Liver (tissue), 9 donors: ENCODE results near the gene RNF220. TPM values are rescaled to one million over a fixed set of nuclear protein-coding genes. Genes with fewer than 3 reads are reported as not detected.
A peak's percentile ranks its signal among the peaks of the same experiment; 100 is the strongest.

ENCODE experiments used
- DNase-seq: peaks from one replicate; pipeline ENCODE4 v3.0.0-alpha.2; 2017; ENCODE audit warnings: low spot score
- H3K27ac ChIP-seq, 2 donors: one replicate each; pipeline ENCODE4 v1.7.0; 2013; ENCODE audit warnings: inconsistent platforms in 2 of 2, low read length in 2 of 2, control low read depth in 1 of 2, low read depth in 1 of 2, mild to moderate bottlenecking in 1 of 2
- H3K27me3 ChIP-seq, 4 donors: one replicate each; pipeline versions ENCODE4 v1.6.1 to v1.7.0; 2013; ENCODE audit warnings: low read length in 3 of 4, inconsistent platforms in 1 of 4, mild to moderate bottlenecking in 1 of 4, moderate library complexity in 1 of 4; ENCODE audit not compliant: control insufficient read depth in 4 of 4, insufficient read depth in 4 of 4
- H3K36me3 ChIP-seq, 4 donors: one replicate each; pipeline versions ENCODE4 v1.6.1 to v1.7.0; 2013; ENCODE audit warnings: low read length in 3 of 4, mild to moderate bottlenecking in 3 of 4, low read depth in 1 of 4, moderate library complexity in 1 of 4; ENCODE audit not compliant: control insufficient read depth in 4 of 4, insufficient read depth in 3 of 4
- H3K4me1 ChIP-seq, 4 donors: one replicate each; pipeline versions ENCODE4 v1.6.1 to v1.7.0; 2013; ENCODE audit warnings: low read length in 3 of 4, mild to moderate bottlenecking in 3 of 4, moderate library complexity in 1 of 4; ENCODE audit not compliant: control insufficient read depth in 4 of 4, insufficient read depth in 4 of 4
- H3K4me3 ChIP-seq, 3 donors: one replicate each; pipeline versions ENCODE4 v1.6.1 to v1.7.0; 2013; ENCODE audit warnings: low read length in 3 of 3, control low read depth in 1 of 3, low read depth in 1 of 3, mild to moderate bottlenecking in 1 of 3
- H3K9ac ChIP-seq, 2 donors: one replicate each; pipeline ENCODE4 v1.7.0; 2013; ENCODE audit warnings: low read length in 2 of 2, mild to moderate bottlenecking in 2 of 2, moderate library complexity in 2 of 2, control low read depth in 1 of 2, low read depth in 1 of 2
- H3K9me3 ChIP-seq, 4 donors: one replicate each; pipeline versions ENCODE4 v1.6.1 to v1.7.0; 2013; ENCODE audit warnings: low read length in 3 of 4; ENCODE audit not compliant: control insufficient read depth in 4 of 4
- EGR1 ChIP-seq, 2 donors: IDR thresholded peaks; 2 replicates each; pipeline ENCODE4 v1.6.1; 2016 to 2018; ENCODE audit warnings: antibody characterized with exemption in 2 of 2, low read depth in 2 of 2
- FOXA2 ChIP-seq: IDR thresholded peaks from 2 replicates; pipeline ENCODE4 v1.6.1; 2016; ENCODE audit warnings: antibody characterized with exemption
- GABPA ChIP-seq, 2 donors: IDR thresholded peaks in 1 of 2; conservative IDR thresholded peaks in 1 of 2; 2 replicates each; pipeline ENCODE4 v1.6.1; 2016; ENCODE audit warnings: antibody characterized with exemption in 2 of 2, mild to moderate bottlenecking in 1 of 2, moderate library complexity in 1 of 2
- HNF4A ChIP-seq, 2 donors: conservative IDR thresholded peaks; 2 replicates each; pipeline ENCODE4 v1.6.1; 2016; ENCODE audit warnings: antibody characterized with exemption in 2 of 2, mild to moderate bottlenecking in 2 of 2
- HNF4G ChIP-seq: IDR thresholded peaks from 2 replicates; pipeline ENCODE4 v1.6.1; 2016; ENCODE audit warnings: antibody characterized with exemption
- JUND ChIP-seq, 2 donors: IDR thresholded peaks; 2 replicates each; pipeline ENCODE4 v1.6.1; 2016; ENCODE audit warnings: antibody characterized with exemption in 2 of 2
- NR2F2 ChIP-seq: IDR thresholded peaks from 2 replicates; pipeline ENCODE4 v1.6.1; 2016; ENCODE audit warnings: antibody characterized with exemption
- SP1 ChIP-seq: IDR thresholded peaks from 2 replicates; pipeline ENCODE4 v1.6.1; 2018; ENCODE audit warnings: antibody characterized with exemption, mild to moderate bottlenecking
- TAF1 ChIP-seq: conservative IDR thresholded peaks from 2 replicates; pipeline ENCODE4 v1.6.1; 2016; ENCODE audit warnings: antibody characterized with exemption, mild to moderate bottlenecking
- YY1 ChIP-seq: IDR thresholded peaks from 2 replicates; pipeline ENCODE4 v1.6.1; 2016; ENCODE audit warnings: antibody characterized with exemption, mild to moderate bottlenecking
- WGBS: extraction: QIAGEN DNeasy Blood & Tissue Kit; methylation state at CpG from one replicate; pipeline ENCODE4 v1.1.7; 2013; 5-methylcytosine and 5-hydroxymethylcytosine counted together
- polyA plus RNA-seq, 2 donors: library from polyadenylated mRNA; stranded (reverse) in 1 of 2; unstranded in 1 of 2; fragments of 200-250 nt in 1 of 2; fragments of >200 nt in 1 of 2; fragmentation: Nextera tagmentation in 1 of 2; extraction: Ambion mirVana in 1 of 2; gene quantifications; one replicate each; pipeline versions ENCODE4 v1.2.1 to v1.2.3, GENCODE V29; 2013 to 2015
- total RNA-seq, 2 donors: library from RNA; depleted of rRNA; stranded (reverse); fragments of >200 nt; gene quantifications; one replicate each; pipeline ENCODE4 v1.2.3, GENCODE V29; 2014
- TF ChIP-seq, protein P1 (sequence below): IDR thresholded peaks from 2 replicates; pipeline ENCODE4 v1.6.1; 2016; ENCODE audit warnings: antibody characterized with exemption
- TF ChIP-seq, protein P2 (sequence below): fragments of 150-350 bp; IDR thresholded peaks from 2 replicates; pipeline ENCODE4 v1.5.1; 2017; ENCODE audit warnings: improper control_type of control experiment, low read depth, low read length; ENCODE audit not compliant: missing input control
- TF ChIP-seq, protein P3 (sequence below): IDR thresholded peaks from 2 replicates; pipeline ENCODE4 v1.6.1; 2016; ENCODE audit warnings: antibody characterized with exemption
- donor health status: healthy.
- donor health status: healthy.
- donor health status: healthy.
- donor health status: healthy.
- donor health status: healthy.

Gene RNF220
- total and polyA plus RNA-seq, 4 donors, result 18.2 to 35.8 (median 26.1) TPM

DNA sequence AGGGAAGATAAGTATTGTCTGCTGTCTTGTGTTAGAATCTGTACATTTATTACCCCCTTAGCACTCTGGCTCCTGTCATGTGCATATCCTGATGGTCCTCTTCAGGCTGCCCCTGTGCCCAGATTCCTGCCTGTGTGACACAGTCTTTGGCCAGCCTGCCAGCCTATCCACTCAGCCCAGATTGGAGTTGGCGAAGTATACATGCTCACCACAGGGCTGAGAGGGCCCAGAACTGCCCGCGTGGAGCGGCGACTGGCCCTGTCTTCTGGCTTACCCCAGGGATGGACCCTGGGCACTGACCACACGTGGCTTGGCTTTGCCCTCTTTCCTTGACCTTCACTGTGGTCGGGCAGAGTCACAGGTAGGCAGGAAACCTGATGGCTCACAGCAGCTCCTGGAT lies 11.4 kb downstream of the RNF220 start:
- no peaks in the 10 kb centered on the region for H3K36me3 ChIP-seq
- H3K9me3 ChIP-seq, result no peaks in the 10 kb centered on the region
- whole genome bisulfite sequencing, result 90% methylated on average over 7 of the region's 7 CpGs
- peaks cover 0 to 11% (median 9%) of the 10 kb centered on the region in 4 donors for H3K4me1 ChIP-seq
- H3K27ac ChIP-seq, result no peak overlapping the region
- no peak for DNase-seq
- H3K9ac ChIP-seq, result no peak overlapping the region
- H3K4me3 ChIP-seq, result no peak overlapping the region
- peaks cover 4 to 44% (median 21%) of the 10 kb centered on the region in 4 donors for H3K27me3 ChIP-seq
- TF ChIP-seq, protein P1, sequence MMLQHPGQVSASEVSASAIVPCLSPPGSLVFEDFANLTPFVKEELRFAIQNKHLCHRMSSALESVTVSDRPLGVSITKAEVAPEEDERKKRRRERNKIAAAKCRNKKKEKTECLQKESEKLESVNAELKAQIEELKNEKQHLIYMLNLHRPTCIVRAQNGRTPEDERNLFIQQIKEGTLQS, result no peak
- TF ChIP-seq YY1 (no peak), NR2F2 (no peak), TAF1 (no peak), HNF4A (conservative IDR thresholded peaks at IDR 0.05) (no peak), FOXA2 (no peak), HNF4G (no peak), GABPA (IDR thresholded peaks at IDR 0.05 in 1 of 2, conservative IDR thresholded peaks at IDR 0.05 in 1 of 2) (no peak)
- TF ChIP-seq, protein P2, sequence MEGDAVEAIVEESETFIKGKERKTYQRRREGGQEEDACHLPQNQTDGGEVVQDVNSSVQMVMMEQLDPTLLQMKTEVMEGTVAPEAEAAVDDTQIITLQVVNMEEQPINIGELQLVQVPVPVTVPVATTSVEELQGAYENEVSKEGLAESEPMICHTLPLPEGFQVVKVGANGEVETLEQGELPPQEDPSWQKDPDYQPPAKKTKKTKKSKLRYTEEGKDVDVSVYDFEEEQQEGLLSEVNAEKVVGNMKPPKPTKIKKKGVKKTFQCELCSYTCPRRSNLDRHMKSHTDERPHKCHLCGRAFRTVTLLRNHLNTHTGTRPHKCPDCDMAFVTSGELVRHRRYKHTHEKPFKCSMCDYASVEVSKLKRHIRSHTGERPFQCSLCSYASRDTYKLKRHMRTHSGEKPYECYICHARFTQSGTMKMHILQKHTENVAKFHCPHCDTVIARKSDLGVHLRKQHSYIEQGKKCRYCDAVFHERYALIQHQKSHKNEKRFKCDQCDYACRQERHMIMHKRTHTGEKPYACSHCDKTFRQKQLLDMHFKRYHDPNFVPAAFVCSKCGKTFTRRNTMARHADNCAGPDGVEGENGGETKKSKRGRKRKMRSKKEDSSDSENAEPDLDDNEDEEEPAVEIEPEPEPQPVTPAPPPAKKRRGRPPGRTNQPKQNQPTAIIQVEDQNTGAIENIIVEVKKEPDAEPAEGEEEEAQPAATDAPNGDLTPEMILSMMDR, result no peak

DNA sequence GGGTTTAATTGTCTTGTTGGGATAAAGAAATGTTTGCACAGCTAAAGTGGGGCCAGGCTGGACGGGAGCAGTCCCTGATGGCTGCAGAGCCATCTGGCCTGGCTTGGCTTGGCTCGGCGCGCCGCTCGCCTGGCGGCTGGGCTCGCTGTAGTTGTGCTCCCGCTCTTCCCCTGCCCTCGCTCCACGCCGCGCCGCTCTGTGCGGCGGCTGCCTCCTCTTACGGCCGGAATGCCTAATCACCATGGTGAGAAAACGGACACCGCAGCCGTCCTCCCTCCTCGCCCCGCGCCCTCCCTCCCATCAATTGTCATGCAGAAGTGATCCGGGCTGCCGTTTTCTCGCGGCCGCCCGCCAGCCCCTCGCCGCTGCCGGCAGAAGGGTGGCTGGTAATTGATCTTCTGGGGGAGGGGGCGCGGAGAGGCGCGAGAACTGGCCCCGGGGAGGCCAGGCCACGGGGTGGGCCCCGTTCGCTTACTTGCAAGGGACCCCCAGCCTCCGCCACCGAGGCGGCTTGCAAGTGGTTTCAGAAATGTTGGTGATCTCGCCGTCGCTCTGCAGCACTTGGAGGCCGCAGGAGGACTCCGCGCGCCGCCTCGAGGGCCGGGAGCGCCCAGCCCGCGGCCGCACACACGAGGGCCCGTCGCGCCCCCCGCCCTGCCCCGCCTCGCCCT lies 12.4 kb downstream of the RNF220 start:
- Histone ChIP-seq H3K9ac (no peak overlapping the region), H3K4me3 (peak overlapping the region in 1 of 3 donors; percentile 16), H3K36me3 (no peaks in the 10 kb centered on the region), H3K9me3 (no peaks in the 10 kb centered on the region), H3K27me3 (peaks cover 4 to 33% (median 17%) of the 10 kb centered on the region in 4 donors), H3K27ac (no peak overlapping the region), H3K4me1 (peaks cover 0 to 11% (median 9%) of the 10 kb centered on the region in 4 donors)
- 6% methylated on average over 65 of the region's 65 CpGs for WGBS
- DNase-seq, result no peak
- no peak for TF ChIP-seq JUND (IDR thresholded peaks at IDR 0.05)
- TF ChIP-seq, protein P1, result no peak
- TF ChIP-seq SP1, result no peak
- TF ChIP-seq GABPA (IDR thresholded peaks at IDR 0.05 in 1 of 2, conservative IDR thresholded peaks at IDR 0.05 in 1 of 2), result no peak
- TF ChIP-seq YY1, result no peak
- TF ChIP-seq EGR1 (IDR thresholded peaks at IDR 0.05; ENCODE audit: low read depth in 2 of 2), result no peak
- TF ChIP-seq, protein P3, sequence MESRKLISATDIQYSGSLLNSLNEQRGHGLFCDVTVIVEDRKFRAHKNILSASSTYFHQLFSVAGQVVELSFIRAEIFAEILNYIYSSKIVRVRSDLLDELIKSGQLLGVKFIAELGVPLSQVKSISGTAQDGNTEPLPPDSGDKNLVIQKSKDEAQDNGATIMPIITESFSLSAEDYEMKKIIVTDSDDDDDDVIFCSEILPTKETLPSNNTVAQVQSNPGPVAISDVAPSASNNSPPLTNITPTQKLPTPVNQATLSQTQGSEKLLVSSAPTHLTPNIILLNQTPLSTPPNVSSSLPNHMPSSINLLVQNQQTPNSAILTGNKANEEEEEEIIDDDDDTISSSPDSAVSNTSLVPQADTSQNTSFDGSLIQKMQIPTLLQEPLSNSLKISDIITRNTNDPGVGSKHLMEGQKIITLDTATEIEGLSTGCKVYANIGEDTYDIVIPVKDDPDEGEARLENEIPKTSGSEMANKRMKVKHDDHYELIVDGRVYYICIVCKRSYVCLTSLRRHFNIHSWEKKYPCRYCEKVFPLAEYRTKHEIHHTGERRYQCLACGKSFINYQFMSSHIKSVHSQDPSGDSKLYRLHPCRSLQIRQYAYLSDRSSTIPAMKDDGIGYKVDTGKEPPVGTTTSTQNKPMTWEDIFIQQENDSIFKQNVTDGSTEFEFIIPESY, result no peak
- no peak for TF ChIP-seq FOXA2
- TF ChIP-seq TAF1, result no peak
